ENCODE results near the gene KLHL40.

- TF ChIP-seq POLR2A (IDR thresholded peaks at IDR 0.05), result no peak
- no peak for TF ChIP-seq CTCF (IDR thresholded peaks at IDR 0.05)
These were observed 21.6 kb downstream of the KLHL40 start for GRCh38 chr3:42706721-42707619.
